Hepatocyte (in vitro differentiated cells): ENCODE data around the gene LRRC75B.
"Not testable (repeated sequence)": the region's sequence is repeated elsewhere in the genome, so short reads cannot be mapped to it uniquely, and the experiment has no call there.

Experiments
- CTCF ChIP-seq: fragments of 200-600 bp; sonication (generic); IDR thresholded peaks from 2 replicates; pipeline ENCODE4 v1.5.1; 2016; ENCODE audit warnings: antibody characterized with exemption, mild to moderate bottlenecking; ENCODE audit not compliant: poor library complexity
- EZH2 ChIP-seq: fragments of 200-600 bp; sonication (generic); IDR thresholded peaks from 2 replicates; pipeline ENCODE4 v1.6.1; 2016; ENCODE audit warnings: antibody characterized with exemption, mild to moderate bottlenecking, borderline replicate concordance
- EZH2phosphoT487 ChIP-seq: fragments of 200-600 bp; sonication (generic); IDR thresholded peaks from one replicate; pipeline ENCODE4 v1.6.1; 2018; ENCODE audit warnings: antibody characterized with exemption, mild to moderate bottlenecking, low read depth, moderate library complexity; ENCODE audit not compliant: unreplicated experiment, severe bottlenecking

- not testable (repeated sequence) for TF ChIP-seq EZH2, CTCF, EZH2phosphoT487
These were observed 35.0 kb upstream of the LRRC75B start for GRCh38 chr22:24627911-24628310.
